ENCODE results near the gene SOD2. TPM values are rescaled to one million over a fixed set of nuclear protein-coding genes. Genes with fewer than 3 reads are reported as not detected.

The SOD2 gene
- total and polyA plus RNA-seq, 2 of the 13 experiments (the other 11 are each of a cell fraction or from before 2014, with no cell fraction given) = 304 to 309 TPM

- Histone ChIP-seq H3K4me1 (ENCODE audit: insufficient read depth, low read length) (no peaks in the 10 kb centered on the region), H3K9me3 (ENCODE audit: low read length) (no peaks in the 10 kb centered on the region), H2AFZ (ENCODE audit: low read length) (no peak overlapping the region), H3K4me2 (ENCODE audit: low read depth, low read length) (no peak overlapping the region), H3K27me3 (ENCODE audit: control insufficient read depth in 1 of 2, insufficient read depth in 2 of 2, low read length in 2 of 2) (no peaks in the 10 kb centered on the region), H3K9ac (ENCODE audit: insufficient read depth, low read depth, low read length) (no peak overlapping the region), H3K79me2 (ENCODE audit: insufficient read depth, low read length) (no peaks in the 10 kb centered on the region), H4K20me1 (ENCODE audit: insufficient read depth, low read length) (peaks cover 3% of the 10 kb centered on the region; the same call in 1 of the 2 replicates), H3K27ac (ENCODE audit: extremely low read length, insufficient read depth, low read length) (no peak overlapping the region), H3K36me3 (replicated peaks in 1 of 2; ENCODE audit: control insufficient read depth in 1 of 2, insufficient read depth in 2 of 2, low read length in 2 of 2) (no peaks in the 10 kb centered on the region), H3K4me3 (replicated peaks in 1 of 3; ENCODE audit: insufficient read depth in 1 of 3, low read depth in 2 of 3, low read length in 3 of 3) (no peak overlapping the region)
- intact Hi-C loops (cut with micrococcal nuclease; ENCODE audit: unreplicated experiment) = no loop called here
- WGBS (ENCODE audit: low lambda C conversion rate) = 65% methylated on average over 8 of the region's 8 CpGs
- no peak for DNase-seq (ENCODE audit: low spot score)
- BruUV-seq (replicated peaks) = no TSS peak
- no peak for FAIRE-seq
- TF ChIP-seq AHR (CRISPR knock-in tag; IDR thresholded peaks at IDR 0.05) (no peak), TP53 (CRISPR knock-in tag; conservative IDR thresholded peaks at IDR 0.05) (no peak), SNAPC5 (CRISPR knock-in tag; IDR thresholded peaks at IDR 0.05; ENCODE audit: borderline replicate concordance) (no peak), KMT2A (CRISPR knock-in tag; IDR thresholded peaks at IDR 0.05) (no peak)
- POLR2A ChIA-PET = no interaction called here
- in situ Hi-C loops (cut with HindIII; ENCODE audit: extremely low pct_ligation_motif_present, low pct_unique_long_range_greater_than_20kb) = loop anchor here (5.0 kb wide), 1 partner anchor 433 kb away; no protein-coding TSS in a partner anchor
- CTCF ChIA-PET (ENCODE audit: low intra/inter-chr PET ratio, low total read pairs) = no interaction called here
- no peak for ATAC-seq
These were observed 42.7 kb downstream of the SOD2 start for GRCh38 chr6:159650314-159650713.

- Histone ChIP-seq H3K36me3 (replicated peaks in 1 of 2; ENCODE audit: control insufficient read depth in 1 of 2, insufficient read depth in 2 of 2, low read length in 2 of 2) (no peaks in the 10 kb centered on the region), H3K9ac (ENCODE audit: insufficient read depth, low read depth, low read length) (no peak overlapping the region), H3K4me2 (ENCODE audit: low read depth, low read length) (no peak overlapping the region), H3K79me2 (ENCODE audit: insufficient read depth, low read length) (no peaks in the 10 kb centered on the region), H2AFZ (ENCODE audit: low read length) (no peak overlapping the region), H3K9me3 (ENCODE audit: low read length) (no peaks in the 10 kb centered on the region), H3K4me3 (replicated peaks in 1 of 3; ENCODE audit: insufficient read depth in 1 of 3, low read depth in 2 of 3, low read length in 3 of 3) (no peak overlapping the region), H4K20me1 (ENCODE audit: insufficient read depth, low read length) (peaks cover 3% of the 10 kb centered on the region; the same call in 1 of the 2 replicates), H3K27ac (ENCODE audit: extremely low read length, insufficient read depth, low read length) (no peak overlapping the region), H3K27me3 (ENCODE audit: control insufficient read depth in 1 of 2, insufficient read depth in 2 of 2, low read length in 2 of 2) (no peaks in the 10 kb centered on the region), H3K4me1 (ENCODE audit: insufficient read depth, low read length) (no peaks in the 10 kb centered on the region)
- in situ Hi-C loops (cut with HindIII; ENCODE audit: extremely low pct_ligation_motif_present, low pct_unique_long_range_greater_than_20kb) (loop anchor here (5.0 kb wide), 1 partner anchor 477 kb away; no protein-coding TSS in a partner anchor), intact Hi-C loops (cut with micrococcal nuclease; ENCODE audit: unreplicated experiment) (no loop called here)
- ATAC-seq (no peak), FAIRE-seq (no peak), DNase-seq (ENCODE audit: low spot score) (no peak)
- WGBS (ENCODE audit: low lambda C conversion rate) = 70% methylated on average over 7 of the region's 7 CpGs
- CTCF ChIA-PET (ENCODE audit: low intra/inter-chr PET ratio, low total read pairs) = no interaction called here
- POLR2A ChIA-PET = no interaction called here
- BruUV-seq (replicated peaks) = no TSS peak
- TF ChIP-seq ZFYVE20 (CRISPR knock-in tag; IDR thresholded peaks at IDR 0.05; ENCODE audit: borderline replicate concordance, low read depth) = no peak
- no peak for TF ChIP-seq ZNF160 (CRISPR knock-in tag; IDR thresholded peaks at IDR 0.05)
- no peak for TF ChIP-seq SP1 (IDR thresholded peaks at IDR 0.05)
- TF ChIP-seq SP1 (CRISPR knock-in tag; IDR thresholded peaks at IDR 0.05) = no peak
- TF ChIP-seq ZBTB42 (CRISPR knock-in tag; IDR thresholded peaks at IDR 0.05) = no peak
- no peak for TF ChIP-seq HCFC1 (IDR thresholded peaks at IDR 0.05; ENCODE audit: low read depth, low read length)
- no peak for TF ChIP-seq PAXIP1 (CRISPR knock-in tag; conservative IDR thresholded peaks at IDR 0.05)
- no peak for TF ChIP-seq MTF2 (CRISPR knock-in tag; IDR thresholded peaks at IDR 0.05; ENCODE audit: borderline replicate concordance)
- TF ChIP-seq PHF21A (CRISPR knock-in tag; IDR thresholded peaks at IDR 0.05) = no peak
- no peak for TF ChIP-seq CSRNP2 (CRISPR knock-in tag; conservative IDR thresholded peaks at IDR 0.05; ENCODE audit: low read depth)
- no peak for TF ChIP-seq ZNF232 (CRISPR knock-in tag; IDR thresholded peaks at IDR 0.05; ENCODE audit: borderline replicate concordance)
- TF ChIP-seq THYN1 (CRISPR knock-in tag; IDR thresholded peaks at IDR 0.05; ENCODE audit: borderline replicate concordance, low read depth) = no peak
These were observed 43.6 kb downstream of the SOD2 start for GRCh38 chr6:159649441-159649840.
